ENCODE measurements around the gene DSP. TPM values are rescaled to one million over a fixed set of nuclear protein-coding genes. Genes with fewer than 3 reads are reported as not detected.

The DSP gene
- total and polyA plus RNA-seq, 2 of the 13 experiments (the other 11 are each of a cell fraction or from before 2014, with no cell fraction given): 89.8 to 117 TPM

GRCh38 chr6:7541175-7542064 is at the start of gene DSP (continued):
- TF ChIP-seq, protein P1, sequence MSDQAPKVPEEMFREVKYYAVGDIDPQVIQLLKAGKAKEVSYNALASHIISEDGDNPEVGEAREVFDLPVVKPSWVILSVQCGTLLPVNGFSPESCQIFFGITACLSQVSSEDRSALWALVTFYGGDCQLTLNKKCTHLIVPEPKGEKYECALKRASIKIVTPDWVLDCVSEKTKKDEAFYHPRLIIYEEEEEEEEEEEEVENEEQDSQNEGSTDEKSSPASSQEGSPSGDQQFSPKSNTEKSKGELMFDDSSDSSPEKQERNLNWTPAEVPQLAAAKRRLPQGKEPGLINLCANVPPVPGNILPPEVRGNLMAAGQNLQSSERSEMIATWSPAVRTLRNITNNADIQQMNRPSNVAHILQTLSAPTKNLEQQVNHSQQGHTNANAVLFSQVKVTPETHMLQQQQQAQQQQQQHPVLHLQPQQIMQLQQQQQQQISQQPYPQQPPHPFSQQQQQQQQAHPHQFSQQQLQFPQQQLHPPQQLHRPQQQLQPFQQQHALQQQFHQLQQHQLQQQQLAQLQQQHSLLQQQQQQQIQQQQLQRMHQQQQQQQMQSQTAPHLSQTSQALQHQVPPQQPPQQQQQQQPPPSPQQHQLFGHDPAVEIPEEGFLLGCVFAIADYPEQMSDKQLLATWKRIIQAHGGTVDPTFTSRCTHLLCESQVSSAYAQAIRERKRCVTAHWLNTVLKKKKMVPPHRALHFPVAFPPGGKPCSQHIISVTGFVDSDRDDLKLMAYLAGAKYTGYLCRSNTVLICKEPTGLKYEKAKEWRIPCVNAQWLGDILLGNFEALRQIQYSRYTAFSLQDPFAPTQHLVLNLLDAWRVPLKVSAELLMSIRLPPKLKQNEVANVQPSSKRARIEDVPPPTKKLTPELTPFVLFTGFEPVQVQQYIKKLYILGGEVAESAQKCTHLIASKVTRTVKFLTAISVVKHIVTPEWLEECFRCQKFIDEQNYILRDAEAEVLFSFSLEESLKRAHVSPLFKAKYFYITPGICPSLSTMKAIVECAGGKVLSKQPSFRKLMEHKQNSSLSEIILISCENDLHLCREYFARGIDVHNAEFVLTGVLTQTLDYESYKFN (CRISPR knock-in tag; conservative IDR thresholded peaks at IDR 0.05): peak; percentile 95
- TF ChIP-seq JUN (CRISPR knock-in tag; IDR thresholded peaks at IDR 0.05): no peak
- peak; percentile 59; the same call in 1 of the 2 replicates for TF ChIP-seq ZNF768 (CRISPR knock-in tag; IDR thresholded peaks at IDR 0.05)
- TF ChIP-seq NCOA1 (CRISPR knock-in tag; IDR thresholded peaks at IDR 0.05): peak; percentile 89
- TF ChIP-seq, protein P2, sequence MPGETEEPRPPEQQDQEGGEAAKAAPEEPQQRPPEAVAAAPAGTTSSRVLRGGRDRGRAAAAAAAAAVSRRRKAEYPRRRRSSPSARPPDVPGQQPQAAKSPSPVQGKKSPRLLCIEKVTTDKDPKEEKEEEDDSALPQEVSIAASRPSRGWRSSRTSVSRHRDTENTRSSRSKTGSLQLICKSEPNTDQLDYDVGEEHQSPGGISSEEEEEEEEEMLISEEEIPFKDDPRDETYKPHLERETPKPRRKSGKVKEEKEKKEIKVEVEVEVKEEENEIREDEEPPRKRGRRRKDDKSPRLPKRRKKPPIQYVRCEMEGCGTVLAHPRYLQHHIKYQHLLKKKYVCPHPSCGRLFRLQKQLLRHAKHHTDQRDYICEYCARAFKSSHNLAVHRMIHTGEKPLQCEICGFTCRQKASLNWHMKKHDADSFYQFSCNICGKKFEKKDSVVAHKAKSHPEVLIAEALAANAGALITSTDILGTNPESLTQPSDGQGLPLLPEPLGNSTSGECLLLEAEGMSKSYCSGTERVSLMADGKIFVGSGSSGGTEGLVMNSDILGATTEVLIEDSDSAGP (CRISPR knock-in tag; IDR thresholded peaks at IDR 0.05; ENCODE audit: borderline replicate concordance): peak; percentile 93
- TF ChIP-seq MED1 (CRISPR knock-in tag; IDR thresholded peaks at IDR 0.05): peak; percentile 97
- peak; percentile 84 for TF ChIP-seq SIX4 (CRISPR knock-in tag; IDR thresholded peaks at IDR 0.05)
- peak; percentile 85; the same call in 1 of the 2 replicates for TF ChIP-seq ZBTB7B (CRISPR knock-in tag; IDR thresholded peaks at IDR 0.05)
- TF ChIP-seq ZBTB38 (CRISPR knock-in tag; IDR thresholded peaks at IDR 0.05): peak; percentile 16; the same call in 1 of the 2 replicates
- no peak for TF ChIP-seq KMT2B (CRISPR knock-in tag; IDR thresholded peaks at IDR 0.05)
- TF ChIP-seq ZNF337 (CRISPR knock-in tag; IDR thresholded peaks at IDR 0.05; ENCODE audit: borderline replicate concordance, low read depth): peak; percentile 85; the same call in 1 of the 2 replicates
- TF ChIP-seq ZSCAN12 (CRISPR knock-in tag; IDR thresholded peaks at IDR 0.05): peak; percentile 52; the same call in 1 of the 2 replicates
- TF ChIP-seq, protein P3, sequence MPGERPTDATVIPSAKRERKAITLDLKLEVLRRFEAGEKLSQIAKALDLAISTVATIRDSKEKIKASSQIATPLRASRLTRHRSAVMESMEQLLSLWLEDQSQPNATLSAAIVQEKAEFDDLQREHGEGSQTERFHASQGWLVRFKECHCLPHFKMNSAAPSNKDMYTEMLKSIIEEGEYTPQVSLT (CRISPR knock-in tag; IDR thresholded peaks at IDR 0.05; ENCODE audit: borderline replicate concordance, low read depth): no peak
- no peak for TF ChIP-seq ZMAT5 (CRISPR knock-in tag; IDR thresholded peaks at IDR 0.05; ENCODE audit: borderline replicate concordance, low read depth)
- TF ChIP-seq ZNF816 (CRISPR knock-in tag; IDR thresholded peaks at IDR 0.05; ENCODE audit: borderline replicate concordance): peak; percentile 97; the same call in 1 of the 2 replicates
- TF ChIP-seq SP5 (CRISPR knock-in tag; IDR thresholded peaks at IDR 0.05; ENCODE audit: borderline replicate concordance, low read depth): peak; percentile 98
- no peak for TF ChIP-seq ZNF83 (CRISPR knock-in tag; IDR thresholded peaks at IDR 0.05; ENCODE audit: borderline replicate concordance)
- TF ChIP-seq GATAD1 (CRISPR knock-in tag; IDR thresholded peaks at IDR 0.05): no peak
- TF ChIP-seq MXD1 (CRISPR knock-in tag; IDR thresholded peaks at IDR 0.05): peak; percentile 88
- no peak; the same call in none of the 2 replicates for TF ChIP-seq ZNF180 (CRISPR knock-in tag; IDR thresholded peaks at IDR 0.05; ENCODE audit: borderline replicate concordance, low read depth)
